Muscle of back (tissue), 11 donors: Measurements from ENCODE around the gene AP1S3. TPM values are rescaled to one million over a fixed set of nuclear protein-coding genes. Genes with fewer than 3 reads are reported as not detected.
A peak's percentile ranks its signal among the peaks of the same experiment; 100 is the strongest.
"Not testable (repeated sequence)": the region's sequence is repeated elsewhere in the genome, so short reads cannot be mapped to it uniquely, and the experiment has no call there.

Experiments
- DNase-seq, 3 donors: peaks; one replicate each; pipeline versions ENCODE4 v3.0.0 to v3.0.0-alpha.2; 2013
- polyA plus RNA-seq, 10 donors: library from polyadenylated mRNA; unstranded; fragments of 120-200 nt; gene quantifications; one replicate each; pipeline ENCODE4 v1.2.1, GENCODE V29; 2013; ENCODE audit not compliant: insufficient read length in 10 of 10

The AP1S3 gene
- polyA plus RNA-seq, 10 donors: 0.35 to 1.3 (median 0.81) TPM

DNA sequence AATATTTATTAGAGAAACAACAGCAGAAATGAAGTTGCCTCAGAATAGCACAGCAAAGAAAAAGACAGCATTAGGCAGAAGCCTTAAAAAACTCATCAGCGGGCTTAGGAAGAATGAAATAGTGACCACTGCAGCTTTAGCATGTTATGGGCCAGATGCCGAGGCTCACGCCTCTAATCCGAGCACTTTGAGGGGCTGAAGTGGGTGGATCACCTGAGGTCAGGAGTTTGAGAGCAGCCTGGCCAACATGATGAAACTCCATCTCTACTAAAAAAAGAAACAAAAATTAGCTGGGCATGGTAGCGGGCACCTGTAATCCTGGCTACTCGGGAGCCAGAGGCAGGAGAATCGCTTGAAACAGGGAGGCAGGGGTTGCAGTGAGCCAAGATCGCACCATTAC is 32.4 kb downstream of the AP1S3 start:
- no peak for DNase-seq

DNA sequence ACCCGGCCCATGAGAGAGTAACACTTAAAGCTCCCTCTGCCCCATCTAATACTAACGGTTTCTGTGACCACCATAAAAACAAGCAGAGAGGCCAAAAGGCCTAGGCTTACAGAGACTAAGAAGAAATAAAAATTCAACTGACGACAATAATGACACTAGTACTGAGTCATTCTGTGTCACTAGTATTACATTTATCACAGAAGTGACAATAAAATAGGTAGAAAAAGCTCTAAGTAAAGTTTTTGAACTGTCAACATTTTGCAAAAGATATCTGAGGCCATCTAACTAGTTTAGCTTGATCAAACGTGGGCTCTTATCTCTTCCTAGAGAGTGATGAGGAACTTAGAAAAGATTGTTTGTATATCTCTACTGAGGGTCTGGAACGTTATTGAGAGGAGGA is 35.6 kb downstream of the AP1S3 start:
- no peak for DNase-seq

DNA sequence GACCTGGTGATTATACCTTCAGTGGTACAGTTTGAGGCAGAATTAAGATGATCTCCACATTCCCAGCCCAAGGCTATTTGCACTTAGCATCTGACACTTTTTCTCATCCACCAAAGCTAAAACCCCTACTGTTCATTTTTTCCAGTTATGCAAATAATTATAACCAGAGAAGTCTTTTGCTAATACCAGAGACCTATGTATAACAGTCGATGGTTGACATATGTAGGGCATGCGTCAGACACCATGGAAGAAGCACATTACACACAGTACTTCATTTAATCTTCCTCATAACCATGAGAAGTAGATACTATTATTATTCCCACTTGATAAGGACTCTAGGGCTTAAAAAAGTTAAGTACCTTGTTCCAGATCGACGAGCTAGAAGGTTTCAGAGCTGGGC is 36.5 kb downstream of the AP1S3 start:
- DNase-seq: no peak

DNA sequence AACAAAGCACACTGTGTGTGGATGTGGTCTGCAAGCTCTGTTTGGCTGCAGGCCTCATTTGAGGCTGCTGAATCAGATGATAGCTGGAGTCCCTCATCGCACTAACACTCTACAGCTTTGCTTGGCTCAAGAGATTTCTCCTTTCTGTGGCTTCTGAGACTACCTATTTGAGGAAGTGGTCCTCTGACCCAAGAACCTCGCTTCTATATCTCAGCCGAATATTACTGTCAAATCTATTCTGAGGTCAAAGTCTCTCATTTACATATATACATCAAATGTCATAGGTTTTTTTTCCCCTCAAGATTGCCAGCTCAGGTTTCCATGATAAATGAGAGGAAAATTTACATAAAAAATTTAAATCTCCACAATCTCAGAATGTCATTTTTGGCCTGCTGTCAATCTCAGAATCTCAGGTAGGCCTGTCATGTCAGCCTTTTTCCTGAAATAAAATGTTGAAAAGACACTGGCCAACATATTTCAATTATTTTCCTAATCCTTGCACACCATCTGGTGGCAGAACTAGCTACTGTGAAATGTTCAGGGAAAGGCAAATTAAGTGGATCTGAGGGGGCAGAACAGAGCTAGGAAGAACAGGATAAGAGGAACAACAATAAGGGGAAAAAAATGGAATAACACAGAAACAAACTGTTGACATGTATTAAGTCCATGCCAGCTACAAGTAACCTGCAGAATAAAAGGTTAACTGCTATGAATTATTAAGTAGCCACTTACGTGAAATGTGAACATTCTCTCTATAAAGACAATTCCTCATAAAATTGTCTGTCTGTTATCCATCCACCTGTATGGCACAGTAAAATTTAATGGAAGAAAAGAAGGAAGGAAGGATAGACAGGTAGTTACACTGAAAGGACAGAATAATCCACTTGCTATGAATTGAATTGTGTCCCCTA is 39.3 kb downstream of the AP1S3 start:
- DNase-seq: peak; percentile 42 to 60 (median 52)

DNA sequence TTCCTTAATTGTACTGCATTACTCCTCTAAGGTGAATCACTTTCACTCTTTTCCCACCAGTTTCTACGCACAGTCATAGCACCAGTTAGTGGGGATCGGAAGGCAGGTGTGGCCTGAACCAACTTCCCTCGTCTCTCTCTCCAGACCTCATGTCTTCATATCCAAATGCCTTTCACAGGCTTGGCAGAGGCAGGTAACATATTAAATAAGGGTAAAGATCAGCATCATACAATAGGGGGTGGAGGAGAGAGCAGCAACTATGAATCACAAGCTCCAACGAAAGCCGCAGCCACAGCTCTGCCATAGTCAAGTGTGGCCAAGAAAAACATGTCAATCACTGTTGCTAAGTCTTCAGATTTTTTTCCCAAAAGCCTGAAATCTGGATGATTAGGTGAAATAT is 40.3 kb downstream of the AP1S3 start:
- no peak for DNase-seq

DNA sequence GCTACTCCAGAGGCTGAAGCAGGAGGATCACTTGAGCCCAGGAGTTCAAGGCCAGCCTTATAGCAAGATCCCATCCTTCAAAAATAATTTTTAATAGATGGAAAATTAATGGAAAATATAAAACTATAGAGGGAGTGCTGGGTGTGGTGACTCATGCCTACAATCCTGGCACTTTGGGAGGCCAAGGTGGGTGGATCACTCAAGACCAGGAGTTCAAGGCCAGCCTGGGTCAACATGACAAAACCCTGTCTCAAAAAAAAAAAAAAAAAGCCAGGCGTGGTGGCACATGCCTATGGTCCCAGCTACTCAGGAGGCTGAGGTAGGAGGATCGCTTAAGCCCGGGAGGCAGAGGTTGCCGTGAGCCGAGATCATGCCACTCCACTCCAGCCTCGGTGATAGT is 48.0 kb downstream of the AP1S3 start:
- no peak for DNase-seq

DNA sequence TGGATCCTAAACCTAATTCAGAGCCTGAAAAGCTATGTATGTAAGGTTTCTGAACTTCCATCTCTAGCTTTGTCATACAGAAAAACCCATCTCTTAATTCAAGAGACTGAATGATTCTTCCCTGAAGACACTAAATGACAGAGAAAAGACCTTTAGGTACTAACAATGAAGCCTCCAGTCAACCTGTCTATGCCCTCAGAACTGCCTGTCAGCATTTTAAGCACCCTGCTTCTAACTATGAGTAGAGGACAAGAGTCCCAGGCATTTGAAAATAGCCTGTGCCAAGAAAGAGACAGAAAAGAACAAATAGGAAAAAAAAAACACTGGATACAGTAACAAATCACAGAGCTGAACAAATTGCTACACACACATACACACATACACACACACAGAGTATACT is 48.6 kb downstream of the AP1S3 start:
- no peak for DNase-seq

DNA sequence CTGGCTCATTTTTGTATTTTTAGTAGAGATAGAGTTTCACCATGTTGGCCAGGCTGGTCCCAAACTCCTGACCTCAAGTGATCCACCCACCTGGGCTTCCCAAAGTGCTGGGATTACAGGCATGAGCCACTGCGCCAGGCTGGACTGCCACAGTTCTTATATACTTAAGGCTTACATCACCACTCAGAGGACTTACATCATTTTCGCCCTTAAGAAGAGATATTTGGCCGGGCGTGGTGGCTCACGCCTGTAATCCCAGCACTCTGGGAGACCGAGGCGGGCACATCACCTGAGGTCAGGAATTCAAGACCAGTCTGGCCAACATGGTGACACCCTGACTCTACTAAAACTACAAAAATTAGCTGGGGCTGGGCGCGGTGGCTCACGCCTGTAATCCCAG is 49.3 kb downstream of the AP1S3 start:
- not testable (repeated sequence) for DNase-seq

DNA sequence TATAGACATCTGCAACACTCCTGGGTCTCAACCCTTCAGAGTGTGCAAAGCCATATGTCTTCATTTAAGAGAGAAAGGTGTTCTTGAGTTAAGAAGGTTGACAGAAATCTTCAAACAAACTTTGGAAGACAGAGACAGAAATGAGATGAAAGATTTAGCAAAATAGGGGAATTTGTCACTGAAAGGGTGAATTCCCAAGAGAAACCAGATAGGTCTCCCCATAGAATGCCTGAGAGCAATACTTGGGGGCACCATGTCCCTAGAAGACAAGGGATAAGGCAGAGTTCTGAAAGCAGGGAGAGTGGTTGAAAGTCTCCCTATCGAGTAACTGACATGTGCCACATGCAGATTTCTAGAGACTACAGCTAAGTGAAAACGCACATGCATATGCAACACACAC is 50.0 kb downstream of the AP1S3 start:
- no peak for DNase-seq

DNA sequence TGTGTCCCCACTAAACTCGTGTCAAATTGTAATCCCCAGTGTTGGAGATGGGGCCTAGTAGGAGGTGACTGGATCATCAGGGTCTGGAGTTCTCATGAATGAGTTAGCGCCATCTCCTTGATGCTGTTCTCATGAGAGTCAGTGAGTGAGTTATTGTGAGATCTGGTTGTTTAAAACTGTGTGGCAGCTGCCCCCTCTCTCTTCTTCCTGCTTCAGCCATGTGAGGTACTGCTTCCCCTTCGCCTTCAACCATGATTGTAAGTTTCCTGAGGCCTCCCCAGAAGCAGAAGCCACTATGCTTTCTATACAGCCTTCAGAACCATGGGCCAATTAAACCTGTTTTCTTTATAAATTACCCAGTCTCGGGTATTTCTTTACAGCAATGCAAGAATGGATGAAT is 50.4 kb downstream of the AP1S3 start:
- no peak for DNase-seq

DNA sequence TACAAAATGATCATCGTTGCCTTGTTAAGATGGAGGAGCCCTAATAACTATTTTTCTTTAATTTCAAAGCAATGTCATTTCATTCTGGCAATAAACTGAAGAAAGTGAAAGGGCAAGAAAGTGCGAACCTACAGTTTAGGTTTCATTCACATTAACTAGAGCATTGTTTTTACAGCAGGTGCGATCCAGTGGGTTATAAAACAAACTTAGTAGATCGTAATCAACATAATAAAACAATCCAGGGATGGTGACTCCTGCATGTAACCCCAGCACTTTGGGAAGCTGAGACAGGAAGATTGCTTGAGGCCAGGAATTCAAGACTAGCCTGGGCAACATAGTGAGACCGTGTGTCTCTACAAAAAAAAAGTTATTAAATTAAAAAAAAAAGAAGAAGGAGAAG is 51.1 kb downstream of the AP1S3 start:
- DNase-seq: no peak

DNA sequence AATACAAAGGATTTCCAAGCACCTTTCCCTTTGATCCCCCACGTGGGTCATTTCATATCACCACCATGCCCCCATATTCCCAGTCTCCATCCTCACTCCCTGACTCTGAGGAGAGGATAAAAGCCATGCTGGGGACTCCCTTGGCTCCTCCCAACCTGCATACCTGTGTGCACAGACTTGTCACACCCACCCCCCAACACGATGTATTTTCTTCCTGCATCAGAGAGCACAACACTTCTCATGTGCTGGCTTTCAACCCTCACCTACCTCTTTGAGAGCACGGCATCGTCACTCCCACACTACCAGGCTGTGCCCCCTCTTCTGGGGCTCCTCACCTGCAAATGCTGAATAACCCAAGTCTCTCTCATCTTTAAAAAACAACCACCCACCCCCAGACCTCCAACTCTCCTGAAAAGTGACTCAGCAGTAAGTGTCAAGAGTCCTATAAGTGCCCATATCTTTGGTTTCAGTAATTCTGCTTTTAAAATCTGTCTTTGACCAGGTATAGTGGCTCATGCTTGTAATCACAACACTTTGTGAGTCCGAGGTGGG is 53.1 kb downstream of the AP1S3 start:
- no peak for DNase-seq

DNA sequence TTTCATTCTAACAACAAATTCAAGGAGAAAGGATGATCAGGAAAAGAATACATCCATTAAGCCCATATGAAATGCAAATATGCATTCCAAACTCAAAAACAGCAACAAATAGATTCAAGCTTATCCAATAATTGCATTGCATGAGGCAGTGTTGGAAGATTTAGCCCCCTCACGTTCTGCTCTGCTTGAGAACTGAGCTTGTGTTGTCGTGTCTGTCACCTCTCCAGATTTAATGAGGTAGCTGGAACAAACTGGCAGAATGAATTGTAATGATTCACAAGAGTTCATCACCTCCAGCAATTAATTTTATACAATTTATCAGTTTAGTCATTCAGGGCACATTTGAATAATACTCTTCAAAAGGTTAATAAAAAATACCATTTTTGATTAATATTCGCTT is 54.8 kb downstream of the AP1S3 start:
- DNase-seq: no peak

DNA sequence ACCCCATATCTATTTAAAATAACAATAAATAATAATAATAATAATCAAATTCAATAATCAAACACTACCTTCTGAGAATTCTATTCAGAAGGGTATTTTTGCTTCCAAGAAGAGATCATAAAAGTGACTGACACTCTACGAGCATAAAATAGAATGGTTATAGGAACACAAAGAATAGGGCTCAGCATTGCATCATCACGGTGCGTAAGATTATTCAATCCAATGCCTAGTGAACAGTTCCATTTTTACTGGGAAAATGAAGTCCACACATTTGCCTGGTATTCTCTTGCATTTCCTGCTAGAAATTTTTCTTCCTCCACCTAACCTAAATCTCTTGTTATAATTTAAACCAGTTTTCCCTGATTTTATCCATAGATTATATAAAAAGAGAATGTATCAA is 55.8 kb downstream of the AP1S3 start:
- no peak for DNase-seq

DNA sequence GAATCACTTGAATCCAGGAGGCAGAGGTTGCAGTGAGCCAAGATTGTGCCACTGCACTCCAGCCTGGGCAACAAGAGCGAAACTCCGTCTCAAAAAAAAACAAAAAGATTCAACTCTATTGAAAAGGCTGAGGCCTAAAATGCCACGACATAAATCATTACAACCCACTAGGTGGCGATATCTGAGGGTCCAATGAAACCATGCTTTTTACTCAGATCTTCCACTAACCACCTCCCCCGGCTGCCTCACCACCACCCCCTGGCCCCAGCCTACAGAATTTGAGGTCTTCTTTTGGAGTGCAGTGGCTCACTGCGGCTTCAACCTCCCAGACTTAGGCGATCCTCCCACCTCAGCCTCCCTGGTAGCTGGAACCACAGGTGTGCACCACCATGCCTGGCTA is 57.5 kb downstream of the AP1S3 start:
- DNase-seq: no peak

DNA sequence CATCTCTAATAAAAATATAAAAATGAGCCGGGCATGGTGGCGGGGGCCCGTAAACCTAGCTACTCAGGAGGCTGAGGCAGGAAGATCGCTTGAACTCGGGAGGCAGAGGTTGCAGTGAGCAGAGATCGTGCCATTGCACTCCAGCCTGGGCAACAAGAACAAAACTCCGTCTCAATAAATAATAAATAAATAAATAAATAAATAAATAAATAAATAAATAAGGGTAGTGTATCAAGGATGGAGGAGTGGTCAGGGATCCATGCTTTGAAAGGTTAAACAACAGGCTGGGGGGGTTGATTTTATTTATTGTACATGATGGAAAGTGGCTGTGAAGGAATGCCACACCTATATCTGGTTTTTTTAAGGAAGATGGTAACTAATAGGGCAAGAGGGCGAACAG is 63.2 kb downstream of the AP1S3 start:
- DNase-seq: no peak

DNA sequence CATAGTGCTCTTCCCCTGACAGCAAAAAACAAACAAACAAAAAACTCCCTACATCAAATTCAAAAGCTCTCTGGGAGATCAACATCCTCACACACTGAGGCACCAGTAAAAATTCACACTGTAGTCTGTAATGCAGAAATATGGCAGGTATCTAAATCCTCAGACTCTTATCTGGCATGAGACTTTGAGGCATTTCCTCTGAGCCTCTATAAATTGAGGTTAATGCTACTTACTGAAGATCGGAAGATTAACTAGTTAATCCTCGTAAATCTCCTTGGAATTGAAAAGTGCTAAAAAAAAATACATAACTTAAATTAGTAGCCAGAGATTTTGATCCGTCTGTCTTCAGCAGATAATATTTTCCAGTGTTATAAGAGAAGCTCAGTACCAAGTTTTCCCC is 65.0 kb downstream of the AP1S3 start:
- no peak for DNase-seq

DNA sequence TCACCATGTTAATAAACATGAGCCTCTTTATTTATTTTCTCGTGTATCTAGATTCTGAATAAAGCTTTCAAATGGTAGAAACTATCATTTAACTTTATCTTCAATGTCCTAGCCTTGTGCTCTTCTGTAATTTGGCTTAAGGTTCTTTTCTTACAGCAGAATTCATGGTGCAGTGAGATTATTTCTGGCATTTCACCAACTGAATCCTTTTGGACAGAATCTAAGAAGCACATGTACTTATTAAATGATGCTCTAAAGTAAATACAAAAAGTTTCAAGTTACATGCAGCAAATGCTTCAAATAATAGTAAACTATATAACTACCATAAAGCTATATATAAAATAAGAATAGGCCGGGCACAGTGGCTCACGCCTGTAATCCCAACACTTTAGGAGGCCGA is 65.9 kb downstream of the AP1S3 start:
- DNase-seq: no peak

DNA sequence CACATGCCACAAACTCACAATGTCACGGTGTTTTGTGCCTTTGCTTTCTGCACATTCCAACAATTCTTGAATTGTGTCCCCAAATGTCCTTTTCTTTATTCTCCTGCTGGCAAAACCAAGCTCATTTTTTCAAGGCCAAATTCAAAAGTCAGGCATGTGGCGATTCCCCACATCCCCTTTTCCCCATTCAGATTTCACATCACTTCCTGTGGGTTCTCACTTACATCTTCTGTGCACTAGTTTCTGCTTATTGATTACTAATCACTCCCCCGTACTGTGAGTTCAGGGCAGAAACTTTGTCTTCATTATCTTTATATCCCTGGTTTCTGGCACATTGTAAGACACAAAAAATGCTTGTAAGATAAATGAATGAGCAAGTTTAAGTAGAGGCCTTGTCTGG is 69.2 kb downstream of the AP1S3 start:
- no peak for DNase-seq

DNA sequence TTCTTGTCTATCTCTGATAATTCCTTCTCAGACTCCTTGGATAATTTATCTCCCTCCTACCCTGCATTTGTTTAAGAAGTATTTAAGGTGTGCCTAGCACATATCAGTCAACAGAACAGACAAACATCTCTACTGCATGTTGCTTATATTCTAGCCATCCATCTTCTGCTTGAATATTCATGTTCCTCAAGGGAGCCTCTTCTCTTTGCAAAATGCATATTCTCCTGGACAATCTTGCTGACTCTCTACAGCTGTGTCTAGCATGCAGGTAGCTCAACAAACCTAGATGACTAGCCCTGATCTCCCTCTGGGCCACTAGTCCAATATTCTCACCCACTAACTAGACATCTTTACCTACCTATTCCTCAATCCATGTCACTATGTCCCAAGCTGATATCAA is 70.0 kb downstream of the AP1S3 start:
- no peak for DNase-seq

DNA sequence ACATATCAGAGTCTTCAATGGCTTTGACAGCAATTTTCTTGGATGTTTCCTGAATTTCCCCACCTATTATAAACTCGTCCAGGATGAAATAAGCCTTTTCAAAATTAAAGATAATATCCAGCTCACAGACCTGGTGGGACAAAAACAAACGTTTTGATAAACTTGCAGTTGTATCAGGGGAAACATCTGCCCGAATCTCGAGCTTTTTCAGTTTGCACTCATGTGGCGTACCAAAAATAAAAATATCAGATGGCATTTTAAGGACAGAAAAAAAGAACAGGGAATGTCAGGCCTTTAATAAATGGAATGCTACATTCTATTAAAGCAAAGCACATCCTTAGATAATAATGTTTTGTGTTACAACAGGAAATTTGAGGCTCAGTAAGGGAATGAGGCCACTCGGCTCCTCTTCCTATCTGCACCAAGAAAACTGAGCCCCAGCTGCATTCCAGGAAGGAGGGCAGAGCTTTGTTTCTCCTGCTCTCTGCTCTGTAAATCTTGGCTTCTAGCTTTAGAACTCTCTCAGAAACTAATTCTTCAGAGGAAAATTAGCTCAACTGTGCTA is 72.1 kb downstream of the AP1S3 start:
- no peak for DNase-seq

DNA sequence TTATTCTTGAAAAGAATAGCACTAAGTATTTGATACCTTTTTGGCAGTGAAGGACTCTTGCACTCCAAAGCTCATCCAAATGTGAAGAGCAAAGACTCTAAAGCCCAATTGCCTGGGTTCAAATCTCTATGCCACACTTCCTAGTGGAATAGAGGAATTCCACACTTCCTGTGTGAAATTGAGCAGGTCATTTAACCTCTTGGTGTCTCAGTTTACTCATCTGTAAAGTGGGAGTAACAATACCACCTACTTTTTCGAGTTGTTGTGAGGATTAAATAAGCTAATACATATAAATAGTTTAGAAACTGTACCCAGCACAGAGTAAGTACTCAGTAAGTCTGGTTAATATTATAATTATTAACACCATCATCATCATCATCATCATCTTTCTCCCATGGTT is 72.6 kb downstream of the AP1S3 start:
- DNase-seq: no peak

DNA sequence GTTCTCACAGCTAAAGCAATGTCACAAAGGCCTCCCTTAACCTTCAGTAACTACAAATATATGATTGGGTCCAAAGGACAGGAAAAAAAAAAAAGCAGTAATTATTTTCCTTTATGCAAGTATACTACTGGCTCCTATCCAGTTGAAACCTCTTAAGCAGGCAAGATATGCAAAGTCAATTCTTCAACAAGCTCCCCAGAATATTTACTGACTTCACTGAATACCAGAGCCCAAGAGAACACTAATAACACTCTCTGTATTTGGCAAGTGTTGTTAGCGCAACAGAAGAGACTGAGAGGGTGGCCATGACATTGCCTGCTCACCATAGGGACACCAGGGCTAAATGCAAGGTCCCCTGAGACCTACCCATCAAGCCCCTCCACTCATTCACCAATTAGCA is 74.5 kb downstream of the AP1S3 start:
- DNase-seq: no peak

DNA sequence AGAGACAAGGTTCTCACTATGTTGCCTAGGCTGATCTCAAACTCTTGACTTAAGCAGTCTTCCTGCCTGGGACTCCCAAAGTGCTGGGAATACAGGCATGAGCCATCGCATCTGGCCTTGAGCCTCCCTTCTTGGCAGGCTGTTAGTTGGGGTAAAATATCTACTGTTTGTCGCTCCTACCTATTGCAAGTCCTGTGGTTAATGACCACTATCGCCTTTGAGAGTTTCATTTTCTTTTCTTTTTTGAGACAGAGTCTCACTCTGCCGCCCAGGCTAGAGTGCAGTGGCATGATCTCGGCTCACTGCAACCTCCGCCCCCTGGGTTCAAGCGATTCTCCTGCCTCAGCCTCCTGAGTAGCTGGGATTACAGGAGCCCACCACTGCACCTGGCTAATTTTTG is 75.6 kb downstream of the AP1S3 start:
- not testable (repeated sequence) for DNase-seq
